ENCODE results near the gene SLC25A25. TPM values are rescaled to one million over a fixed set of nuclear protein-coding genes. Genes with fewer than 3 reads are reported as not detected.
"Not testable (repeated sequence)": the region's sequence is repeated elsewhere in the genome, so short reads cannot be mapped to it uniquely, and the experiment has no call there.

Gene SLC25A25
- polyA plus RNA-seq, 1 donor = 19.4 TPM

- H3K4me1 ChIP-seq (ENCODE audit: control insufficient read depth, insufficient read depth, low read length) = no peaks in the 10 kb centered on the region
- no peak overlapping the region for H3K4me3 ChIP-seq (ENCODE audit: low read length)
- H3K9me3 ChIP-seq (ENCODE audit: control insufficient read depth, low read depth, low read length) = no peaks in the 10 kb centered on the region
- no peaks in the 10 kb centered on the region for H3K36me3 ChIP-seq (ENCODE audit: control insufficient read depth, insufficient read depth, low read length)
- H3K27me3 ChIP-seq (ENCODE audit: control insufficient read depth, insufficient read depth, low read length) = no peaks in the 10 kb centered on the region
- WGBS (ENCODE audit: insufficient coverage, low lambda C conversion rate) = no CpG with 5 or more reads among the region's 4 CpGs
- H3K27ac ChIP-seq (ENCODE audit: low read length) = no peak overlapping the region
- no peak for DNase-seq
These were observed 40.3 kb upstream of the SLC25A25 start for GRCh38 chr9:128027705-128028104.

- DNase-seq = no peak
These were observed 34.4 kb upstream of the SLC25A25 start for GRCh38 chr9:128033609-128034008.

GRCh38 chr9:128034821-128035652, 33.0 kb upstream of the SLC25A25 start:
- DNase-seq = peak; percentile 86 to 89
- no peaks in the 10 kb centered on the region for H3K9me3 ChIP-seq (ENCODE audit: control insufficient read depth, low read depth, low read length)
- no peak overlapping the region for H3K4me3 ChIP-seq (ENCODE audit: low read length)
- no peaks in the 10 kb centered on the region for H3K27me3 ChIP-seq (ENCODE audit: control insufficient read depth, insufficient read depth, low read length)
- no CpG with 5 or more reads among the region's 8 CpGs for WGBS (ENCODE audit: insufficient coverage, low lambda C conversion rate)
- H3K27ac ChIP-seq (ENCODE audit: low read length) = no peak overlapping the region
- no peaks in the 10 kb centered on the region for H3K36me3 ChIP-seq (ENCODE audit: control insufficient read depth, insufficient read depth, low read length)
- H3K4me1 ChIP-seq (ENCODE audit: control insufficient read depth, insufficient read depth, low read length) = no peaks in the 10 kb centered on the region

More at GRCh38 chr9:128033609-128034008, 34.4 kb upstream of the SLC25A25 start:
- WGBS (ENCODE audit: insufficient coverage, low lambda C conversion rate) = no CpG with 5 or more reads among the region's 4 CpGs
- Histone ChIP-seq H3K4me1 (ENCODE audit: control insufficient read depth, insufficient read depth, low read length) (no peaks in the 10 kb centered on the region), H3K36me3 (ENCODE audit: control insufficient read depth, insufficient read depth, low read length) (no peaks in the 10 kb centered on the region), H3K27me3 (ENCODE audit: control insufficient read depth, insufficient read depth, low read length) (no peaks in the 10 kb centered on the region), H3K9me3 (ENCODE audit: control insufficient read depth, low read depth, low read length) (no peaks in the 10 kb centered on the region), H3K4me3 (ENCODE audit: low read length) (no peak overlapping the region), H3K27ac (ENCODE audit: low read length) (no peak overlapping the region)

GRCh38 chr9:128036522-128036921, 31.5 kb upstream of the SLC25A25 start:
- H3K9me3 ChIP-seq (ENCODE audit: control insufficient read depth, low read depth, low read length); H3K27me3 ChIP-seq (ENCODE audit: control insufficient read depth, insufficient read depth, low read length); H3K4me1 ChIP-seq (ENCODE audit: control insufficient read depth, insufficient read depth, low read length); H3K27ac ChIP-seq (ENCODE audit: low read length); H3K4me3 ChIP-seq (ENCODE audit: low read length); DNase-seq; H3K36me3 ChIP-seq (ENCODE audit: control insufficient read depth, insufficient read depth, low read length): not testable (repeated sequence)
- WGBS (ENCODE audit: insufficient coverage, low lambda C conversion rate) = 80% methylated on average over 2 of the region's 3 CpGs

- H3K27me3 ChIP-seq (ENCODE audit: control insufficient read depth, insufficient read depth, low read length) = not testable (repeated sequence)
- no CpG with 5 or more reads among the region's 3 CpGs for WGBS (ENCODE audit: insufficient coverage, low lambda C conversion rate)
These were observed 27.2 kb upstream of the SLC25A25 start for GRCh38 chr9:128040783-128041182.

DNA sequence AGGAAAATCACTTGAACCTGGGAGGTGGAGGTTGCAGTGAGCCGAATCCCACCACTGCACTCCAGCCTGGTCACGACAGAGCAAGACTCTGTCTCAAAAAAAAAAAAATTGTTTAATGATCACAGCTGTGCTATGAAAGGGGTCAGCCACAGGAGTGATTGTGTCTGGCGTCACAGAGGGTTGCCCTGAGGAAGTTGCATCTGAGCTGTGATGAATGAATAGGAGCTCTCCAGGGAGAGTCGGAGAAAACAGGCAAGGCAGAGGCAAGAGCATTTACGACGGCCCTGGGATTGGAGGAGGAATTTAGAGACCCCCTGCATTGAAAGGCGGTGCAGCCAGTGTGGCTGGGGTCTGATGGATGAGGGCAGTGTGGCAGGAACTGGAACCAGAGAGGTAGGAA, 26.0 kb upstream of the SLC25A25 start:
- H3K27me3 ChIP-seq (ENCODE audit: control insufficient read depth, insufficient read depth, low read length) = no peaks in the 10 kb centered on the region
- H3K36me3 ChIP-seq (ENCODE audit: control insufficient read depth, insufficient read depth, low read length) = no peaks in the 10 kb centered on the region
- peaks cover 9% of the 10 kb centered on the region for H3K4me1 ChIP-seq (ENCODE audit: control insufficient read depth, insufficient read depth, low read length)
- H3K9me3 ChIP-seq (ENCODE audit: control insufficient read depth, low read depth, low read length) = no peaks in the 10 kb centered on the region
- no peak for DNase-seq
- H3K27ac ChIP-seq (ENCODE audit: low read length) = no peak overlapping the region
- no peak overlapping the region for H3K4me3 ChIP-seq (ENCODE audit: low read length)
- WGBS (ENCODE audit: insufficient coverage, low lambda C conversion rate) = no CpG with 5 or more reads among the region's 7 CpGs

More at GRCh38 chr9:128040783-128041182, 27.2 kb upstream of the SLC25A25 start:
- not testable (repeated sequence) for H3K4me3 ChIP-seq (ENCODE audit: low read length); H3K36me3 ChIP-seq (ENCODE audit: control insufficient read depth, insufficient read depth, low read length); H3K27ac ChIP-seq (ENCODE audit: low read length); H3K9me3 ChIP-seq (ENCODE audit: control insufficient read depth, low read depth, low read length); H3K4me1 ChIP-seq (ENCODE audit: control insufficient read depth, insufficient read depth, low read length); DNase-seq

GRCh38 chr9:128043467-128043868, 24.6 kb upstream of the SLC25A25 start:
- Histone ChIP-seq H3K27me3 (ENCODE audit: control insufficient read depth, insufficient read depth, low read length) (no peaks in the 10 kb centered on the region), H3K36me3 (ENCODE audit: control insufficient read depth, insufficient read depth, low read length) (no peaks in the 10 kb centered on the region), H3K4me1 (ENCODE audit: control insufficient read depth, insufficient read depth, low read length) (peaks cover 9% of the 10 kb centered on the region), H3K4me3 (ENCODE audit: low read length) (no peak overlapping the region), H3K9me3 (ENCODE audit: control insufficient read depth, low read depth, low read length) (no peaks in the 10 kb centered on the region), H3K27ac (ENCODE audit: low read length) (peak overlapping the region; percentile 49)
- WGBS (ENCODE audit: insufficient coverage, low lambda C conversion rate) = no CpG with 5 or more reads among the region's 7 CpGs
- DNase-seq = peak; percentile 56 to 74

- no CpG with 5 or more reads among the region's 6 CpGs for WGBS (ENCODE audit: insufficient coverage, low lambda C conversion rate)
- peaks cover 19% of the 10 kb centered on the region for H3K4me1 ChIP-seq (ENCODE audit: control insufficient read depth, insufficient read depth, low read length)
- H3K9me3 ChIP-seq (ENCODE audit: control insufficient read depth, low read depth, low read length); H3K27ac ChIP-seq (ENCODE audit: low read length); H3K36me3 ChIP-seq (ENCODE audit: control insufficient read depth, insufficient read depth, low read length); DNase-seq; H3K27me3 ChIP-seq (ENCODE audit: control insufficient read depth, insufficient read depth, low read length); H3K4me3 ChIP-seq (ENCODE audit: low read length): not testable (repeated sequence)
These were observed 22.6 kb upstream of the SLC25A25 start for GRCh38 chr9:128045409-128045808.

DNA sequence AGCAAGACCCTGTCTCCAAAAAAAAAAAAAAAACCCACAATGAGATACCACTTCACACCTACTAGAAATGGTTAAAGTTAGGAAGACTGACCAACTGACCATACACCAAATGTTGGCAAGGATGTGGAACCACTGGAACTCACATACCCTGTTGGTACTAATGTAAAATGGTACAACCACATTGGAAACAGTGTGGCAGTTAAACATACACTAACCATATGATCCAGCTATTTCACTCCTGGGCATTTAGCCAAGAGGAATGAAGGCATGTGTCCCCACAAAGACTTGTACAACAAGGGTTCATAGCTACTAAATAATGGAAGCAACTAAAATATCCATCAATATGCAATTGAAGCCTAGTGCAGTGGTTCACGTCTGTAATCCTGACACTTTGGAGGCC, 22.2 kb upstream of the SLC25A25 start:
- DNase-seq = peak in 1 of 2 donors; percentile 62

DNA sequence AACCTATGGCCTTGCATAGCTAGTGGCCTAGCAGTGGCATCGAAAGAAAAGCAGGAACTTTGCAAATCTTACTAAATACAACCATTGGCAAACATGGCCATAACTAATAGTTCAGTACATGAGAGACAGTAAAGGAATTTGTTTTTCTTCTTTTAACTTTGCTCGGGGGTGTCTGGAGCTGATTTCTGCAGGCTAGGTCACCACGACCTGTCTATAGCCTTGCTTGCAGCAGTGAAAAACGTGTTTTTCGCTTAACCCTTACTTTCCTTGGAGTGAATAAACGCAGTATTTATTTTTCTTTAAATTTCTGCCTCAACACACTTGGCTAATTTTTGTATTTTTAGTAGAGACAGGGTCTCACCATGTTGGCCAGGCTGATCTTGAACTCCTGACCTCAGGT, 20.8 kb upstream of the SLC25A25 start:
- Histone ChIP-seq H3K27ac (ENCODE audit: low read length) (no peak overlapping the region), H3K4me3 (ENCODE audit: low read length) (no peak overlapping the region), H3K36me3 (ENCODE audit: control insufficient read depth, insufficient read depth, low read length) (no peaks in the 10 kb centered on the region), H3K9me3 (ENCODE audit: control insufficient read depth, low read depth, low read length) (no peaks in the 10 kb centered on the region), H3K4me1 (ENCODE audit: control insufficient read depth, insufficient read depth, low read length) (peaks cover 34% of the 10 kb centered on the region), H3K27me3 (ENCODE audit: control insufficient read depth, insufficient read depth, low read length) (no peaks in the 10 kb centered on the region)
- no peak for DNase-seq
- WGBS (ENCODE audit: insufficient coverage, low lambda C conversion rate) = 93% methylated on average over 3 of the region's 6 CpGs

More for the DNA sequence above, 22.2 kb upstream of the SLC25A25 start:
- no peak overlapping the region for H3K4me3 ChIP-seq (ENCODE audit: low read length)
- H3K36me3 ChIP-seq (ENCODE audit: control insufficient read depth, insufficient read depth, low read length) = no peaks in the 10 kb centered on the region
- H3K4me1 ChIP-seq (ENCODE audit: control insufficient read depth, insufficient read depth, low read length) = peaks cover 22% of the 10 kb centered on the region
- no peaks in the 10 kb centered on the region for H3K9me3 ChIP-seq (ENCODE audit: control insufficient read depth, low read depth, low read length)
- no peak overlapping the region for H3K27ac ChIP-seq (ENCODE audit: low read length)
- no peaks in the 10 kb centered on the region for H3K27me3 ChIP-seq (ENCODE audit: control insufficient read depth, insufficient read depth, low read length)
- 83% methylated on average over 1 of the region's 1 CpG for WGBS (ENCODE audit: insufficient coverage, low lambda C conversion rate)

- Histone ChIP-seq H3K9me3 (ENCODE audit: control insufficient read depth, low read depth, low read length) (no peaks in the 10 kb centered on the region), H3K27ac (ENCODE audit: low read length) (no peak overlapping the region), H3K36me3 (ENCODE audit: control insufficient read depth, insufficient read depth, low read length) (no peaks in the 10 kb centered on the region), H3K4me3 (ENCODE audit: low read length) (no peak overlapping the region), H3K27me3 (ENCODE audit: control insufficient read depth, insufficient read depth, low read length) (no peaks in the 10 kb centered on the region), H3K4me1 (ENCODE audit: control insufficient read depth, insufficient read depth, low read length) (peaks cover 37% of the 10 kb centered on the region)
- no peak for DNase-seq
These were observed 19.4 kb upstream of the SLC25A25 start for GRCh38 chr9:128048663-128049062.

All from large intestine (tissue), 3 donors.